Activated T-cell treated with anti-CD3 and anti-CD28 coated beads, Interleukin-2, amount 50 U/mL, for 72 hours (primary cell): ENCODE measurements around the gene TXNDC15. TPM values are rescaled to one million over a fixed set of nuclear protein-coding genes. Genes with fewer than 3 reads are reported as not detected.
"Not testable (repeated sequence)": the region's sequence is repeated elsewhere in the genome, so short reads cannot be mapped to it uniquely, and the experiment has no call there.

Experiments used
- ATAC-seq, 2 donors: fragments of 150-1000 bp; cut with Tn5 transposase; replicated peaks in 1 of 2; 2 replicates each; pipeline ENCODE4 v1.10.0; 2021; ENCODE audit warnings: moderate library complexity in 2 of 2, mild to moderate bottlenecking in 1 of 2
- DNase-seq, 2 donors: peaks; one replicate each; pipeline ENCODE4 v3.0.0; 2021 to 2022; ENCODE audit warnings: mixed read lengths in 1 of 2
- H3K27ac Mint-ChIP-seq: one replicate; pipeline ENCODE4 v1.8.0; 2022; ENCODE audit warnings: mild to moderate bottlenecking, moderate library complexity, mixed read lengths
- H3K27me3 Mint-ChIP-seq: one replicate; pipeline ENCODE4 v1.8.0; 2022; ENCODE audit warnings: low read depth, mixed read lengths
- H3K36me3 Mint-ChIP-seq, 2 donors: one replicate each; pipeline ENCODE4 v1.8.0; 2022; ENCODE audit warnings: mixed read lengths in 2 of 2, mild to moderate bottlenecking in 1 of 2; ENCODE audit not compliant: insufficient read depth in 2 of 2
- H3K4me1 Mint-ChIP-seq: one replicate; pipeline ENCODE4 v1.8.0; 2022; ENCODE audit warnings: low read depth, mixed read lengths
- H3K4me3 Mint-ChIP-seq, 2 donors: one replicate each; pipeline ENCODE4 v1.8.0; 2022; ENCODE audit warnings: mild to moderate bottlenecking in 2 of 2, mixed read lengths in 2 of 2, moderate library complexity in 2 of 2
- H3K9me3 Mint-ChIP-seq, 2 donors: one replicate each; pipeline ENCODE4 v1.8.0; 2022; ENCODE audit warnings: mixed read lengths in 2 of 2
- total RNA-seq, 2 donors: library from RNA; stranded (reverse); gene quantifications; one replicate each; pipeline ENCODE4 v1.2.3, GENCODE V29; 2022

The TXNDC15 gene
- total RNA-seq, 2 donors from 2014 or later = 46.9 TPM

DNA sequence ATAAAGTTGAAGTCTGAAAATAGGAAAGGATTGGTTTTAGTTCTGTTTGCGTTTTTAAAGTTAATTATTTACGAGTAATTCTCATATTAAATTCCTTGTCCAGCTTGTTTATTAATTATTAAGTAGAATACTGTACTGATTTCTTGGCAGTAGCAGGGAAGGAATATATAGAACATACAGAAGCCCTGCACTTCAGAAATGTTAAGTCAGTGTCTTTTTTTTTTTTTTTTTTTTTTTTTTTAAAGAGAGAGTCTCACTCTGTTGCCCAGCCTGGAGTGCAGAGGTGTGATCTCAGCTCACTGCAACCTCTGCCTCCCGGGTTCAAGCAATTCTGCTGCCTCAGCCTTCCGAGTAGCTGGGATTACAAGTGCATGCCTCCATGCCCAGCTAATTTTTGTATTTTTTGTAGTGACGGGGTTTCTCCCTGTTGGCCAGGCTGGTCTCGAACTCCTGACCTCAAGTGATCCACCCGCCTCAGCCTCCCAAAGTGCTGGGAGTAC, 24.7 kb upstream of the TXNDC15 start:
- not testable (repeated sequence) for DNase-seq, ATAC-seq, H3K27me3 Mint-ChIP-seq, H3K9me3 Mint-ChIP-seq, H3K4me3 Mint-ChIP-seq
- peaks cover 54% of the 10 kb centered on the region for H3K4me1 Mint-ChIP-seq
- H3K27ac Mint-ChIP-seq = peak overlapping the region; percentile 60
- peaks cover 5 to 11% of the 10 kb centered on the region in 2 donors for H3K36me3 Mint-ChIP-seq

DNA sequence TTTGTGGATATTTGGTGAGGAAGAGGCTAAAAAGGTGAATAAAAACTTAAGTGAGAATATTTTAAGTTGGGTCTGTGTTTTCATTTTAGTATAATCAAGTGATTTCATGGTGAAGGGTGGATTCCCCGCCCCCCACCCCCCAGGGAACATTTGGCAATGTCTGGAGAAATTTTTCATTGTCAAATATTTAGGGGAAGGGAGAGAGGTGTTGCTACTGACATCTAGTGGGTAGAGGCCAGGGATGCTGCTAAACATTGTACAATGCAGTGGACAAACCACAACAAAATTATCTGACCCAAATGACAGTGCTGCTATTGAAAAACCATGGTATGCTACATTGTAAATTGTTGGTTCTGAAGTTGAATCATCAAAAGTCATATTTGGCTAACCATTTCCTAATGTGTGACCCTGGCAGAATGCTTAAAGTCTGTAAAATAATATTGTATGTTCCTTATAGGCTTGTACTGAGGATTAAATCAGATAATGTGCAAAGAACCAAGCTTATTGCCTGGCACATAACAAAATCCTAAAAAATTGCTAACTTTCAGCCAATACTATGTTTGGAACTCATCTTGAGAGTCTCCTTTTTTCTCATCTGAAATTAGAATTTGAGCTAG, 22.8 kb upstream of the TXNDC15 start:
- ATAC-seq (peak; percentile 25 to 28), DNase-seq (no peak)
- Mint-ChIP-seq H3K9me3 (no peaks in the 10 kb centered on the region), H3K4me3 (no peak overlapping the region), H3K27ac (peak overlapping the region; percentile 72), H3K36me3 (peaks cover 6 to 13% of the 10 kb centered on the region in 2 donors), H3K4me1 (peaks cover 42% of the 10 kb centered on the region), H3K27me3 (no peaks in the 10 kb centered on the region)

DNA sequence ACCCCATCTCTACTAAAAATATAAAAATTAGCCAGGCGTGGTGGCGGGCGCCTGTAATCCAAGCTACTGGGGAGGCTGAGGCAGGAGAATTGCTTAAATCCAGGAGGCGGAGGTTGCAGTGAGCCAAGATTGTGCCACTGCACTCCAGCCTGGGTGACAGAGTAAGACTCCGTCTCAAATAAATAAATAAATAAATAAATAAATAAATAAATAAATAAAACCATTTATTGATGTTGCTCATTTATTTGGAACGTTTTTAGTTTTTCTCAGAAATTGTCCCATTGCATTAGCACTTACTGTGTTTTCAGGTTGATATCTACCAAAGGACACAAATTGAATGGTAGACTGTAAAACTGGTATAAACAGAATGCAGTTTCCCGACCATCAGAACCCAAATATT, 17.7 kb upstream of the TXNDC15 start:
- not testable (repeated sequence) for H3K4me3 Mint-ChIP-seq, ATAC-seq, DNase-seq, H3K27me3 Mint-ChIP-seq, H3K27ac Mint-ChIP-seq, H3K9me3 Mint-ChIP-seq
- Mint-ChIP-seq H3K4me1 (peaks cover 14% of the 10 kb centered on the region), H3K36me3 (peaks cover 7 to 17% of the 10 kb centered on the region in 2 donors)

DNA sequence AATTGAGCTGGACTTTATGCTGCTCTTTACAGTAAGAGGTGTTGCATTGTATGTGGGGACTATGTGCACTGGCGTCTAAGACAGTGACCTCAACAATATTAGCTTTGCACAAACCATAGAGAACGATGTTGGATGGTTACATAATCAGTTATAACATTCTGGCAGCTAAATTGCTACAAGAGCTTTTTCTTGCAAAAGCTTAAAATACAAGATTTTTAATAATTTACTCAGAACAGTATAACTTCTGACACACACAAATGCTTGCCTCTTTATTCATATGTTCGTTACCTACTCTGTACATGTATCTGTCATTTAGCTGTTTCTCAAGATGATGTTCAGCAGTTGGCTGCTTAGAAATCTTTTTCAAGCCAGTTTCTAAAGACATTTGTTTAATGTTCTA, 16.8 kb upstream of the TXNDC15 start:
- H3K4me1 Mint-ChIP-seq = peaks cover 9% of the 10 kb centered on the region
- H3K27me3 Mint-ChIP-seq = no peaks in the 10 kb centered on the region
- H3K4me3 Mint-ChIP-seq = no peak overlapping the region
- no peaks in the 10 kb centered on the region for H3K9me3 Mint-ChIP-seq
- no peak for DNase-seq
- peaks cover 7 to 15% of the 10 kb centered on the region in 2 donors for H3K36me3 Mint-ChIP-seq
- no peak for ATAC-seq
- H3K27ac Mint-ChIP-seq = peak overlapping the region; percentile 73

DNA sequence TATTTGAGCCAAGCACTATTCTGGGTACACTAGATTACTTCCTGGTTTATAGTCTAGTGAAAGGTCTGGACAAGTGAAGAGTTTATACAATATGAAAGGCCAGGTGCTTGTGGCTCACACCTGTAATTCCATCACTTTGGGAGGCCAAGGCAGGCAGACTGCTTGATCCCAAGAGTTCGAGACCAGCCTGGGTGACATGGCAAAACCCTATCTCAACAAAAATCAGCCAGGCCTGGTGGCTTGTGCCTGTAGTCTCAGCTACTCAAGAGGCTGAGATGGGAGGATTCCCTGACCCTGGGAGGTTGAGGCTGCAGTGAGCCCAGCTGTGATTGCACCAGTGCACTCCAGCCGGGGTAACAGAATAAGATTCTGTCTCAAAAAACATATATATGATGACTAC, 9.5 kb upstream of the TXNDC15 start:
- no peaks in the 10 kb centered on the region for H3K4me1 Mint-ChIP-seq
- H3K36me3 Mint-ChIP-seq = peaks cover 2 to 5% of the 10 kb centered on the region in 2 donors
- H3K27ac Mint-ChIP-seq = no peak overlapping the region
- H3K4me3 Mint-ChIP-seq = no peak overlapping the region
- no peaks in the 10 kb centered on the region for H3K27me3 Mint-ChIP-seq
- DNase-seq (no peak), ATAC-seq (no peak)
- no peaks in the 10 kb centered on the region for H3K9me3 Mint-ChIP-seq

DNA sequence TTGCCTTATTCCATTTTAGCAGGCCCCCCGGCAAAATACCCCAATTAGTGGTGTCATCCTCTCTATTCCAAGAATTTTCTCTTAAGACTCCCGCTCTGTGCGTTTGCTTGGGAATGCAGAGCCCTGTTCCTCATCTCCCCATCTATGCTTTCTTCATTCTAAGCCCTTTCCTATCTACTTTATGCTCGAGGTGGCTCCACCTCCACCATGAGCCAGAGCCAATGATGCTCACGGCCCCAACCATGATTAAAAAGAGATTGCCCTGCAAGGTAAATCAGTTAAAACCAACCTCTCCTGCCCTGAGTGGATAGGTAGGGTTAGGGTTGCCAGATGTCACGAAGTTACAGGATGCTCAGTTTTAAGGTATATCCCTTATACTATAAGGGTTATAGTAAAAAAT, 677 bp upstream of the TXNDC15 start:
- Mint-ChIP-seq H3K27ac (peak overlapping the region; percentile 48), H3K4me1 (peaks cover 45% of the 10 kb centered on the region), H3K4me3 (peak overlapping the region; percentile 98), H3K9me3 (peaks cover 0 to 3% of the 10 kb centered on the region in 2 donors), H3K36me3 (peaks cover 5 to 11% of the 10 kb centered on the region in 2 donors), H3K27me3 (no peaks in the 10 kb centered on the region)
- DNase-seq (peak; percentile 21 to 46), ATAC-seq (no peak)

DNA sequence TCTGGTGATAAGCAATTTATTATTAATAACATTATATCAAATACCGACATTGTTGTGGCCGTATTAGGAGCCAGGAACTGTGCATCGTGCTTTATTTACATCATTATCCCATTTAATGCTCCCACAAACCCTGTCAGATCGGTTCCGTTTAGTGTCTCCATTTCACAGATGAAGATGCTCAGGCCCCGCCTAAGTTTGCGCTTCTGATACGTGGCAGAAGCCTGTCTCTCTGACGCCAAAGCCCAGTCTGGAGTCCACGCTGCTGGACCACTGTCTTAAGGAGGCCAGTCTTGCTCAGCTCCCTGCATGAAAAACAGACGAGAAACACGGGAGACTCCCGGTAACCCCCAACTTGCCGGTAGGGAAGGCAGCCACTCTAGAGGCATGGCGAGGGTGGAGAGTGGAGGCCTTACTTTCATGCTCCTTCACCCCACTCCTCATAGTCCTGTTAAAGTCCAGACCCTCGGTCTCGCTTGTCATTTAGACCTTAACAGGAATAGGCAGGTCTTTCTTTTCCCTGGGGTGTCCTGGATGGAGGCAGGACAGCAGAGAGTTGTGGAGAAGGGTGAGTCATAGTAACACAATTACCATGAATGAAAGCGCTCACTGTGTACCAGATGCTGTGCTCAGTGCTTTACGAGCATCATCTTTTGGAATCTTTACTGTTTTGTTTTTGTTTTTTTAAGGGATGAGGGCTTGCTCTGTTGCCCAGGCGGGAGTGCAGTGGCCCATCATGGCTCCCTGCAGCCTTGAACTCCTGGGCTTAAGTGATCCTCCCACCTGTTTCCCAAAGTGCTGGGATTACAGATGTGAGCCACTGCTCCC, 872 bp downstream of the TXNDC15 start:
- ATAC-seq = peak; percentile 50 to 67

DNA sequence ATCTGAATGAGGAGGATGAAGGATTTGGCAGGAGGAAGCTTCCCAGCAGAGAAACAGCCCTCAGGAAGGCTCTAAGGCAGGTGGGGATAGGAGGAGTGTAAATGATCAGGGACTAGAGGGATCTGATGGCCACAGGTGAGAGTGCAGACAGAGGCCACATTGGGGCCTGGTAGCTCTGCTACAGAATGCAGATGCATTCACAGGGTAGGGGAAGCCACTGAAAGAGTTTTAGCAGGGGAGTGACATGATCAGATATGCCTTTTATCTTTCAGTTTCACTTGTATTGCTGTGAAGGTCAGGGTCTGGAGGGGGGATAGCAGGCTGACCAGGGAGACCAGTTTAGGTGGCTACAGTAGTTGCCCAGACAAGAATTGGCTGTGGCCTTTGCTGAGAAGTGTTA, 3.0 kb downstream of the TXNDC15 start:
- ATAC-seq (no peak), DNase-seq (no peak)
- Mint-ChIP-seq H3K4me3 (peak overlapping the region; percentile 98), H3K27me3 (no peaks in the 10 kb centered on the region), H3K27ac (peak overlapping the region; percentile 61), H3K9me3 (peaks cover 0 to 3% of the 10 kb centered on the region in 2 donors), H3K36me3 (peaks cover 5 to 11% of the 10 kb centered on the region in 2 donors), H3K4me1 (peaks cover 63% of the 10 kb centered on the region)

More for the DNA sequence above, 872 bp downstream of the TXNDC15 start:
- Mint-ChIP-seq H3K36me3 (peaks cover 5 to 11% of the 10 kb centered on the region in 2 donors), H3K27me3 (no peaks in the 10 kb centered on the region), H3K27ac (peak overlapping the region; percentile 96), H3K4me1 (peaks cover 60% of the 10 kb centered on the region), H3K9me3 (peaks cover 0 to 3% of the 10 kb centered on the region in 2 donors), H3K4me3 (peak overlapping the region; percentile 98)
- DNase-seq = peak; percentile 50 to 57

DNA sequence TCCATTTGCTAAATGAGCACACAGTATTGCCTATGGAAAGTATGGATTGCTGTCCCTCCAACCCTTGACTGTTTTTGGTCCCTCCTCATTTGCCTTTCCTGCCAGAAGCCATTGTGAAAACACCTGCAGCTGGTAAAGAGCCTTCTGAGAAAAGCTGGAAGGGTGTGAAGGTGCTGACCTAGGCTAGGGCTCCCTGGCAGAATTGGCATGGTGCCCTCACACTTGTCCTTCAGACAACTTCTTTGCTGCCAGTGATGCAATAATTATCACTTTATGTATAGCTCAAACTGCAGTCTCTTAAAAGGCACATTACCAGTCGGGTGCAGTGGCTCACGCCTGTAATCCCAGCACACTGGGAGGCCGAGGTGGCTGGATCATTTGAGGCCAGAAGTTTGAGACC, 4.2 kb downstream of the TXNDC15 start:
- Mint-ChIP-seq H3K27ac (no peak overlapping the region), H3K36me3 (peaks cover 5 to 11% of the 10 kb centered on the region in 2 donors), H3K4me3 (no peak overlapping the region), H3K9me3 (peaks cover 0 to 1% of the 10 kb centered on the region in 2 donors), H3K4me1 (peaks cover 56% of the 10 kb centered on the region), H3K27me3 (no peaks in the 10 kb centered on the region)
- ATAC-seq (no peak), DNase-seq (no peak)

DNA sequence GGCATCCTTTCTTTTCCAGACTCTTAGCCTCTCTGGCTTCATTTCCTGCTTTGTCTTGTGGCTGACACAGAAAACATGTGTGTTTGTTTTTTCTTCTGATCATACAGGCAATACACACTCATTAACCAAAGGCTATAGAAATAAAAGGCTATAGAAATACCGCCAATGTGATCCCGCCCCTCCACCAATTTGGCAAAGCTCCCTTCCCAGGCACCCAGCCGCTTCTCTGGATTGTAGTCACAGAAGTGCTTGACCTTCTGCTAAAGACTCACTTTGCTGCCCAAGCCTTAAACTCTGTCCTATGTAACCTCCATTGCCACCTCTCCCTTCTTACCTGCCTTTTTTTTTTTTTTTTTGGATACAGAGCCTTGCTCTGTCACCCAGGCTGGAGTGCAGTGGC, 5.3 kb downstream of the TXNDC15 start:
- Mint-ChIP-seq H3K4me1 (peaks cover 52% of the 10 kb centered on the region), H3K27ac (peak overlapping the region; percentile 26), H3K36me3 (peaks cover 5 to 11% of the 10 kb centered on the region in 2 donors), H3K4me3 (no peak overlapping the region), H3K9me3 (no peaks in the 10 kb centered on the region), H3K27me3 (no peaks in the 10 kb centered on the region)
- DNase-seq (no peak), ATAC-seq (no peak)

DNA sequence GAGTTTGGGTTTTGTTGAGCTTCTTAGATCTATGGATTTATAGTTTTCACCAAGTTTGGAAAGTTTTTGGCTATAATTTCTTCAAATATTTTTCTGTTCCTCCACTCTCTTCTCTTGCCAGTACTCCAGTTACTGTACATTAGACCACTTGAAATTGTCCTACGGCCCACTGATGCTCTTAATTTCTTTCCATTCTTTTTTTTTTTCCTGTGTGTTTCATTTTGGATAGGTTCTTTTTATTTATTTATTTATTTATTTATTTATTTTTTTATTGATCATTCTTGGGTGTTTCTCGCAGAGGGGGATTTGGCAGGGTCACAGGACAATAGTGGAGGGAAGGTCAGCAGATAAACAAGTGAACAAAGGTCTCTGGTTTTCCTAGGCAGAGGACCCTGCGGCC, 6.8 kb downstream of the TXNDC15 start:
- peaks cover 41% of the 10 kb centered on the region for H3K4me1 Mint-ChIP-seq
- DNase-seq, ATAC-seq, H3K27me3 Mint-ChIP-seq, H3K9me3 Mint-ChIP-seq, H3K36me3 Mint-ChIP-seq, H3K27ac Mint-ChIP-seq, H3K4me3 Mint-ChIP-seq: not testable (repeated sequence)

DNA sequence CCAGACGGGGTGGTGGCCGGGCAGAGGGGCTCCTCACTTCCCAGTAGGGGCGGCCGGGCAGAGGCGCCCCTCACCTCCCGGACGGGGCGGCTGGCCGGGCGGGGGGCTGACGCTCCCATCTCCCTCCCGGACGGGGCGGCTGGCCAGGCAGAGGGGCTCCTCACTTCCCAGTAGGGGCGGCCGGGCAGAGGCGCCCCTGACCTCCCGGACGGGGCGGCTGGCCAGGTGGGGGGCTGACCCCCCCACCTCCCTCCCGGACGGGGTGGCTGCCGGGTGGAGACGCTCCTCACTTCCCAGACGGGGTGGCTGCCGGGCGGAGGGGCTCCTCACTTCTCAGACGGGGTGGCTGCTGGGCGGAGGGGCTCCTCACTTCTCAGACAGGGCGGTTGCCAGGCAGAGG, 7.5 kb downstream of the TXNDC15 start:
- H3K4me3 Mint-ChIP-seq, H3K27me3 Mint-ChIP-seq, ATAC-seq, H3K9me3 Mint-ChIP-seq, DNase-seq, H3K36me3 Mint-ChIP-seq, H3K27ac Mint-ChIP-seq: not testable (repeated sequence)
- H3K4me1 Mint-ChIP-seq = peaks cover 33% of the 10 kb centered on the region

DNA sequence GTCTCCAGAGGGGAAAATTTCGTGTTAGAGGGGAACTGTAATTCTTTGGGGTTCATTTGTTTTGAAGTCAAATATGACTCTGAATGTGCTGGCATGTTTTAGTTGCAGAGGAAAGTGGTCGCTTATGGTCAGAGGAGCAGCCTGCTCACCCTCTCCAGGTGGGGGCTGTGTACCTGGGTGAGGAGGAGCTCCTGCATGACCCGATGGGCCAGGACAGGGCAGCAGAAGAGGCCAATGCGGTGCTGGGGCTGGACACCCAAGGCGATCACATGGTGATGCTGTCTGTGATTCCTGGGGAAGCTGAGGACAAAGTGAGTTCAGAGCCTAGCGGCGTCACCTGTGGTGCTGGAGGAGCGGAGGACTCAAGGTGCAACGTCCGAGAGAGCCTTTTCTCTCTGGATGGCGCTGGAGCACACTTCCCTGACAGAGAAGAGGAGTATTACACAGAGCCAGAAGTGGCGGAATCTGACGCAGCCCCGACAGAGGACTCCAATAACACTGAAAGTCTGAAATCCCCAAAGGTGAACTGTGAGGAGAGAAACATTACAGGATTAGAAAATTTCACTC, 13.5 kb downstream of the TXNDC15 start:
- Mint-ChIP-seq H3K27me3 (no peaks in the 10 kb centered on the region), H3K4me3 (no peak overlapping the region), H3K36me3 (peaks cover 5 to 10% of the 10 kb centered on the region in 2 donors), H3K9me3 (no peaks in the 10 kb centered on the region), H3K27ac (no peak overlapping the region), H3K4me1 (peaks cover 22% of the 10 kb centered on the region)
- ATAC-seq (no peak), DNase-seq (no peak)
